ENCODE results near the gene PARD3B.

PARD3B gene

GRCh38 chr2:205032093-205032551 lies 486.8 kb downstream of the PARD3B start:
- no peak for DNase-seq

- DNase-seq, result no peak
These were observed 488.2 kb downstream of the PARD3B start for GRCh38 chr2:205033431-205033830.

- peak; percentile 68 for DNase-seq
These were observed 488.8 kb downstream of the PARD3B start for GRCh38 chr2:205034034-205034433.

- DNase-seq, result no peak
These were observed 495.0 kb downstream of the PARD3B start for GRCh38 chr2:205040323-205040722.

- no peak for DNase-seq
These were observed 496.3 kb downstream of the PARD3B start for GRCh38 chr2:205041472-205042130.

GRCh38 chr2:205043285-205043684 lies 498.0 kb downstream of the PARD3B start:
- DNase-seq, result no peak

GRCh38 chr2:205045706-205046105 lies 500.4 kb downstream of the PARD3B start:
- DNase-seq, result no peak

- peak; percentile 38 for DNase-seq
These were observed 502.1 kb downstream of the PARD3B start for GRCh38 chr2:205047273-205047839.

- no peak for DNase-seq
These were observed 506.1 kb downstream of the PARD3B start for GRCh38 chr2:205051417-205051816.

- no peak for DNase-seq
These were observed 507.5 kb downstream of the PARD3B start for GRCh38 chr2:205052781-205053180.

- DNase-seq, result no peak
These were observed 508.6 kb downstream of the PARD3B start for GRCh38 chr2:205053827-205054410.

GRCh38 chr2:205054789-205055188 lies 509.5 kb downstream of the PARD3B start:
- DNase-seq, result no peak

GRCh38 chr2:205055251-205055650 lies 510.0 kb downstream of the PARD3B start:
- no peak for DNase-seq

GRCh38 chr2:205056151-205056561 lies 510.9 kb downstream of the PARD3B start:
- no peak for DNase-seq

- no peak for DNase-seq
These were observed 513.1 kb downstream of the PARD3B start for GRCh38 chr2:205058409-205058808.

- no peak for DNase-seq
These were observed 515.0 kb downstream of the PARD3B start for GRCh38 chr2:205060269-205060668.

GRCh38 chr2:205066081-205066480 lies 520.8 kb downstream of the PARD3B start:
- DNase-seq, result no peak

- no peak for DNase-seq
These were observed 524.7 kb downstream of the PARD3B start for GRCh38 chr2:205069928-205070327.

GRCh38 chr2:205070889-205071288 lies 525.6 kb downstream of the PARD3B start:
- no peak for DNase-seq

GRCh38 chr2:205073433-205074020 lies 528.3 kb downstream of the PARD3B start:
- no peak for DNase-seq

GRCh38 chr2:205076405-205076804 lies 531.1 kb downstream of the PARD3B start:
- no peak for DNase-seq

- DNase-seq, result no peak
These were observed 531.9 kb downstream of the PARD3B start for GRCh38 chr2:205077159-205077558.

GRCh38 chr2:205078762-205079161 lies 533.5 kb downstream of the PARD3B start:
- DNase-seq, result no peak

GRCh38 chr2:205079173-205079572 lies 533.9 kb downstream of the PARD3B start:
- no peak for DNase-seq

Data from DMS153 (cell line).